Non-pigmented ciliary epithelial cell (primary cell): ENCODE results near the gene LUC7L3.
A peak's percentile ranks its signal among the peaks of the same experiment; 100 is the strongest.
"Not testable (repeated sequence)": the region's sequence is repeated elsewhere in the genome, so short reads cannot be mapped to it uniquely, and the experiment has no call there.

Source experiments
- DNase-seq: peaks from one replicate; pipeline ENCODE4 v3.0.0-alpha.2; 2010; ENCODE audit warnings: low read depth

LUC7L3 gene

DNA sequence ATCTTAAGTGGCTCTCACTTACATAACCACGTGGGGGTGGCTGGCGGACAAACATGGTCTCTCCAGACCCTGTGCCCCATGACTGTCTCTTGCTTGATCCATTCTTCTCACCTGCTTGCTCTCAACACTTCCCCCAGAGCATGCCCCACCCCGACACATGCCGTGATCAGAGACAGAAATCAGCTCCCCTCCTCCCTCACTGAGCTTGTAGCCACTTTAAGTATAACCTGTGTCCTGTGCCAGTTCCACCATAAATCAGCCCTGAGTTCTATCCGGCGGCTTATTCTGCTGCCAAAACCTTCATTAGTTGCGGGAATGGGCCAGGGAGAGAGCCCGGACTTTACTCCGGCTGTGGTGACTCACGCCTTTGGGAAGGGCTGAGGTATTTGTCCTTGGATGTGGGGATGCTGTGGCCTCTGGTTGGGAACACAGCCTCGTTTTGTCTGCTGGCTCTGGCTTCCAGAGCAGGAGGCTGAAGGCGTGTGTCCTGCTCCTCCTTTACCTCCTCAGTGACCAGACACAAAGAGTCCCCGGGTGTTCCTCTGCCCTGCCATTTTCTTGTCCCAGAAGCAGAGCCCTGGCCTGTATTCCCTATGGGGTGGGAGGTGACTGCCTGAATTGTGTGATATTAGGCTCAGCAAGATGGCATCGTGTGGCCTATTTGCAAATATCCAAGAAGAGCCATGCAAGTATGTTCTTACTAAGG, 32.8 kb upstream of the LUC7L3 start:
- DNase-seq, result no peak

DNA sequence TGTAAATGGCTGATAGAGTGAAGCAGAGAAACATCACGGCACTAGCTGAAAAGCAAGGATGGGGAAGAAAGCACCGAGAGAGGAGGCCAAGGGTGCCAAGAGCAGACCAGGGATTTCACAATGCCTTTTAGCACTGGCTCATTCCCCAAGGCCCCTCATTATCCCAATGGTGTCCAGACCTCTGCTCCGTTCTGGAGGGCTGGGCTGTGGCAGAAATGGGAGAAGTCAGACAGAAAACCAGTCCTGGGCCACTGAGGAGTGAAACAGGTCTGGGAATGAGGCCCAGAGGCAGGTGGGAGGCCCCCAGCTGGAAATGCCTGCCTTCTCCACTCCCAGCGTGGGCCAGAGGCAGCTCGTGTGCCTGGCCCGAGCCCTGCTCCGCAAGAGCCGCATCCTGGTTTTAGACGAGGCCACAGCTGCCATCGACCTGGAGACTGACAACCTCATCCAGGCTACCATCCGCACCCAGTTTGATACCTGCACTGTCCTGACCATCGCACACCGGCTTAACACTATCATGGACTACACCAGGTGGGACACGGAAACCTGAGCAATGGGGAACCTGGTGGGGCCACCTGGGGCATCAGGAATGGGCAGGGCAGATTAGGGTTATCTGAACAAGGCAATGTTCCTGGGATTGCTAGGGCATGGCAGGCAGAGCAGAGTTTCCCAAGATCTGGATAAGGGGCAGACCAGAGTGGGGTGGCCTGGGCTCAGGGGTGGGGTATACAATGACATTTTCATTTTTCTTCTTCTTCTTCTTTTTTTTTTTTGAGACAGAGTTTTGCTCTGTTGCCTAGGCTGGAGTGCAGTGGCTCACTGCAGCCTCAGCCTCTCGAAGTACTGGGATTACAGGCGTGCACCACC, 32.0 kb upstream of the LUC7L3 start:
- DNase-seq, result no peak

DNA sequence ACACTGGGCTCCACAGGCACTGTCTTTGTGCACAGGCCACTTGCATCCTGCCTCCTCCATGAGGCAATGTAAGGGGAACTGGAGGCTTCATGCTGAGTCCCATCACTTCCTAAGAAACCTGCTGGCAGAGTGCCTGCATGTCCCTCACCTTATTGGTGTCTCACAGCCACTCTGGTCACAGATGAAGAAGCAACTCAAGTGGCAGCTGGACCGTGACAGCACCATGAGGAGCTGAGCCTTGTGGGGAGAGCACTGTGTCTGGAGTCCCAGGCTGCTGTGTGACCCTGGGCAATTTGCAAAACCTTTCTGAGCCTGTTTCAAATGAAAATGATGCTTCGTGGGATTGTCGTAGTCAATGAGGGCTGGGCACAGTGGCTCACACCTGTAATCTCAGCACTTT, 31.2 kb upstream of the LUC7L3 start:
- DNase-seq, result no peak

DNA sequence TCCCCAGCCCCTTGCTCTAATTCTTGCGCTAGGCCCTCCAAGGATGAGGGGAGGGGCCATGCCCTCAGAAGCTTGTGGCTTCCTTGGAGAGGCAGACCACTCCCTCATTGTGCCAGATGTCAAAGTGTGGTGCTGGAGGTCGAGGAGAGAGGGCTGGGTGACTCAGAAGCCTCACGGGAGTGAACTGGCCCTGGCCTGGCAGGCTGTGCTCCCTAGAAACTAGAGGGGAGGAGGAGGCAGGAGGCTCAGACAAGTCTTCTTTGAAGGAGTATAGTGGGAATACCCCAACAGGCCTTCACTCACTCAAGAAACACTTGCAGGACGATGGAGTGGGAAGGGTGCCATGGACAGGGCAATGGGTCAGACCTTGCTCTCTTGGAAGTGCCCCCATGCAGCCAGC, 30.2 kb upstream of the LUC7L3 start:
- no peak for DNase-seq

DNA sequence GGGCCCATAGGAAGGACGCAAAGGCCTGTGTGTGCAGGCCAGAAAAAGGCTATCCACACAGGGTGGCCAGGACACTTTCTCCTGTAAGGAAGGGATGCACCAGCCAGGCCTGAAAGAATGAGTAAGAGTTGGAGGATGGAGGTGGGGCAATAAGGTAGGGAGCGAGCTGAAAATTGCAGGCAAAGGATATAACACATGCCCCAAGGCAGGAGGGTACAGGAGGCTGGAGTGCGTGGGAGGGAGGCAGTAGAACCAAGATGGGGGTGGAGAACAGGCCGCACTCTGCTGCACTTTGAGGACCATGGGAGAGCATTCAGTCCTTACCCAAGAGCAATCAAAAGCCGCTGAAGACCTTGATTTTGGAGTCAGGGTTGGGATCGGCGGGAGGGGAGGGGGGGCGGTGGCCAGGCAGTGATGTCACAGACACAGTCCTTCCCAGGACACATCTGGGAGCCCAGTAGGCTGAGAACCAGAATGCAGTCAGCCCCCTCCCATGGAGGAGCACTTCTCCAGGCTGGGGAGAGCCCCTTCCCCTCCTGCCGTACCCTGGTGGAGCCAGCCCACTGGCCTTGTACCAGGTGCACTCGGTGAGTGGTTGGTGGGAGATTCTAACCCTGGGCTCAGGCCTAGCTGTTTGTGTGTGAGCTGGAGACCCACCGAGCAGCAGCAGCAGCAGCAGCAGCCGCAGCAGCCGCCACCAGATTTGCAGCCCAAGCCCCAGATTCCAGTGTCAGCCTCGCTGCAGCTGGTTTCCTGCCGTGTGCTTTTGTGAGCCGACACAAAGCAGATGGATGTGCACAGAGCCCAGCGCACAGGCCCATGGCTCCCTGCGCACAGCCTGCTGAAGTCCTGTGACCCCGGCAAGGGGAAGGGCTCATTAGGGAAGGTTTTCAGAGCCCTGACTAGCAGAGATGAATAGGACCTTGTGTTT, 29.2 kb upstream of the LUC7L3 start:
- no peak for DNase-seq

DNA sequence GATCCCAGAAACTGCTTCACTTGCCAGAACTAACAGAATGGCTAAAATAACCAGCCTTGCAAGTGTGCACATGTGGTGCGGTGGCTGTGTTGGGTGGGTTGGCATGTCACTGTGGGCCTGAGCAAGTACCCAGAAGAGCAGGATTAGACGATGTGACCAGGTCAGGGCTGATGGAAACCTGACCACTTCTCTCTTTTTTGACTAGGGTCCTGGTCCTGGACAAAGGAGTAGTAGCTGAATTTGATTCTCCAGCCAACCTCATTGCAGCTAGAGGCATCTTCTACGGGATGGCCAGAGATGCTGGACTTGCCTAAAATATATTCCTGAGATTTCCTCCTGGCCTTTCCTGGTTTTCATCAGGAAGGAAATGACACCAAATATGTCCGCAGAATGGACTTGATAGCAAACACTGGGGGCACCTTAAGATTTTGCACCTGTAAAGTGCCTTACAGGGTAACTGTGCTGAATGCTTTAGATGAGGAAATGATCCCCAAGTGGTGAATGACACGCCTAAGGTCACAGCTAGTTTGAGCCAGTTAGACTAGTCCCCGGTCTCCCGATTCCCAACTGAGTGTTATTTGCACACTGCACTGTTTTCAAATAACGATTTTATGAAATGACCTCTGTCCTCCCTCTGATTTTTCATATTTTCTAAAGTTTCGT, 28.4 kb upstream of the LUC7L3 start:
- no peak for DNase-seq

DNA sequence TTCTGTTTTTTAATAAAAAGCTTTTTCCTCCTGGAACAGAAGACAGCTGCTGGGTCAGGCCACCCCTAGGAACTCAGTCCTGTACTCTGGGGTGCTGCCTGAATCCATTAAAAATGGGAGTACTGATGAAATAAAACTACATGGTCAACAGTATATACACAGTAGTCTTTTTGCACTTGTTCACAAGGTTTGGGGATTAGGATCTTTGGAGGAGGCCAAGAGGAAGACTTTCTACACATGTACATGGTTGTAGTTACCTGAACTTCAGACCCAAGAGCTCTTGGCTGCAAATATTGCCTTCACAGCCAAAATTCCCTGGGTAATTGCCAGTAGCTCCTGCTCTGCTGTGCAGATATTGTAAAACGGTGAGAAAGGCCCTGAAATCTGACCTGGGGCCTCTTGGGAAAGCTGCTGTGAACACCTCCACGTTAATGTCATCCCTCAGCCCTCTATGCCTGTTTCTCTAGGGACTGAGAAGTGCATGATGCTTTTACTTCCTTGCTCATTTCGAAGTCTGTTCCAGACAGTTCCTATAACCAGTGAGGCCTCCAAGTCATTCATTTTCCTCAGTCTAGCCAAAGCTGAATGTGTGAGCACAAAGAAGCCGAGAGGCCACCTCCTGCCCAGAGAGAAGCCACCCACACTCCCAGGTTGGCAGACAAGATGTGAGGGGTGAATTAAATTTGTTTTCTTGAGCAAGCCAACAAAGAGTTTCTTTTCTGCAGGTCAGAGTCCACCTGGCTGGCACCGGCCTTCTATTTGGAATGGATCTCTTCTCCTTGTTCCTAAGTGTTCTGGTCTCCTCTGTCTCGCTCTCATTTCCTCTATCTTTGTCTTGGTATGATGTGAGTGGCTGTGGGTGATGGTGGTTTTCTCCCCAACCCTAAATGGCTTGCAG, 27.6 kb upstream of the LUC7L3 start:
- DNase-seq, result no peak

DNA sequence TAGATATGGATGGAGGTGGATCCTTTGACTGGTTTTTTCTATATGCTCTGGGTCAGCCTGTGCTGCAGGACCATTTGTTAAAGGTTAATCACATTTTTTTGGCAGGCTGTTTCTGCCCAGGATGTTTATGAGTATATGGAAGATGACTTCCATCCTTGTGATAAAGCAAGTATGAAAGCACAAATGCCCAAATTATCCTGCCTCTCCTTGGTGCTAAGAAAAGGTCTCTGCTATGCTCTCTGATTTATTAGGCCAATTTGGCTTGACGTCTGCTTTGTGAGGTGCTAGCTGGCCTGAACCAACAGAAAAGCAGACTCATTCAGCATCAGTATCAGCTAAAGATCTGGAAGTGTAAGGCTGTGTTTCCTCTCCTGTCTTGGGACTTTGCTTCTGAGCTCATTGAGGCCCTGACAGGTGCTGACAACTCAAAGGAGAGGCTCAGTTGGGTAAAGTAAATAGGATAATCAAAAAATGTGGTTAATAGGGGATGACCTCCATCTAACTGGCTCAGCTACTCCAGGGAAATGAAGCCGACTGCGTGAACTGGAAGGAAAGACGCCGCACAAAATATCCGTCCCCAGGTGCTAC, 26.9 kb upstream of the LUC7L3 start:
- no peak for DNase-seq

DNA sequence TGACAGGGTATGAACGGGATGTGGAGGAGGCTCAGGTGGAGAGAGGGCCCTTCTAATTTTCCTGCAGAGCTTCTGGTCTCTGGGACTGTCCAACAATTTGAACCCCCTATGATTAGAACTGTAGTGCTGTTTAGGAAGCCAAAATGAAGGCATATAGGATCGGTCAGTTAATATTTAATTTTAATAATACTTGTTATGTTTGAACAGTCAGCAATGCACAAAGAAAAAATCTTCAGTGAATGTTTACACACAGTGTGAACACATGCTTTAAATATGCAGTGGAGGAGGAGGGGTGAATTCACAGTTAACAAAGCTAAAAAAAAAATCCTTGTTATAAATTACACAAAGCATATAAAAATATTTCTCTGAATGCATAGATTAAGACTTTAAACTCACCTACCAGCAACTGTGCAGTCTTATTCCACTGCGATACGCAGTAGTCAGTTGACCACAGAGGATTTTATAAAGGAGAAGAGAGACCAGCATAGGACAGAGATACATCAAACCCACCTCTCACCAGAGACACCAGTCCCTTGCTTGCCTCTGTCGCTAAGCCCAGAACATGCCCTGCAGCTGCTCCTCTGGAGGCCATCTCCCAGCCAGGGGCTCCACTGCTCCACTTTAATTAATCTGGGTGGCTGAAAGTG, 26.2 kb upstream of the LUC7L3 start:
- DNase-seq, result no peak

DNA sequence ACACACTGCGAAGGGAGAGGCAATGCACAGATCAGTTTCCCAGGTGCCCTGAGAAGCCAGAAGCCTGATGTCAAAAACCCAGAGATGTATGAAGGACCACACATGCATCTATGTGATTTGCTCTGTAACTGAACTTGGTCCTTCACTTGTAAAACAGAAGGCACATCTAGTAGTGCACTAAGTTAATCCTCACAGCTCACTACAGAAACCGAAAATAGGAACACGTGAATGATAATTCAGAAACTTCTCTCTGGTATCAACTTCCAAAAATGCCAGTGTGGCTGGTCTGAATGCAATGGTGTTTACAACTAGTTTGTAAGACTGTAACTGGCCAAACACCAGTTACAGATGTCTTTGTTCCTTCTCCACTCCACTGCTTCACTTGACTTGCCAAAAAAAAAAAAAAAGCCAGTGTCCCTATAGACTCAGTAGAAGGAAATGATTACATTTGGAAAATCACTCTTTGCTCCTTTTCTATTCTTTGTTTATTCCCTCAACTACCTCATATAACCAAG, 23.0 kb upstream of the LUC7L3 start:
- no peak for DNase-seq

DNA sequence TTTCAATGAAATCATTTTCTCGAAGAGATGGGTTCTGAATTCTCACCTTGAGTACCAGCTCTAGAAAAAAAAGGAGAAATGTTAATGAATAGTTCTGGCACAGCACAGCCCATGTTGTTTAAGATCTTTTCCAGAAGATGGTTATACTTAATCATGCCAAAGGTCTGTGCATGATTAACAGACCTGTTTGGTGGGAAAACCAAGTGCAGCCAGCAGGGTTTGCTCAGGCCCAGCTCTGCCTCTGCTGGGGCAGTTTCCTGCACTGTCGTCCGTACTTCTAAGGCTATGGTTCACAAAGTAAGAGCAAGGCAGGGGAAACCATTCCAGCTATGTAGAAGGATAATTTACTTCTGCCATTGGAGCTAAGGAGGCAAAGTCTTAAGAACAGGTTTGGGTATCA, 22.3 kb upstream of the LUC7L3 start:
- DNase-seq, result no peak

DNA sequence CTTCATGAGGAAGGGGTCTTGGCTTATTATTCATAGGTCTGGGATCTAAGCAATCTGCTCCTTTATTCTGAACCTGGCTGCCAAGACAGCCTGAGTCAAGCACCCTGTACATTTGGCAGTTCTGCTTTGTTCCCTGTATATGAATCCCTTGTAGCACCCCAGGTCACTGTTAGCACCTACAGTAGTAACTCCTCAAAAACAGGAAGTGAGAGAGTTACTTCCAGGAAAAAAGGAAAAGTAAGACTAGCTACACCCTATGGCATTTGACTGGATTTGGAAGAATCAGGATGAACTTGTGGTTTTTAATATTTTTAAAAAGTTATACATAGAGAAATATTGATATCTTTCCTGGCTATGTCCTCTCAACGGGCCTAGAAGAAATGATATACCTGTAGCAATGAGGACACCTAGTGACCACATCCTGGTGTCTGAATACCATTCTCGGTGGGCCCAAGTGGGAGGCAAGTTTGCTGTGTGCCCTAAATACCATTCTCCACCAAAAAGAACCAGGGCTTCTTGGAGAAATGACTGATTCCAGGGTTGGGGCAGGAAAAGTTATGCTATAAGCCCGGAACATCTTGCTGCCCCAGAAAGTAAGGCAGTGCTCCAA, 21.6 kb upstream of the LUC7L3 start:
- DNase-seq, result no peak

DNA sequence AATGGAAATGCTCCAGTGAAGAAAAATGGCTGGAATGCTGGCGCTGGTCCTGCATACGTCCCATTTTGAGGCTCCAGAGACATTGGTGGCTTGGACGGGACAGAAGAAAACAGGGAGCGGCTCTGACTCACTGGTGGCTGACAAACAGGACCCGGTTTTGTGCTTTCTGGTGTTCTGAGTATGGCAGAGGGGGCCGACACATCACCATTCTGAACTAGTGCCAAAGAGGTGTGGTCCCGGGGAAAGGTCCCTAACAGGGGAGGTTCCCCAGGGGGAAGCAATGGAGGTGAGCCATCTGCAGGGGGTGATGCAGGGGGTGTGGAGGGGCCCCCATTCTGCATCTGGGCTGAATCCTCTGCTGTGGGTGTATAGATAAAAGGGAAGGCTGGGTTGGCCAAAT, 20.0 kb upstream of the LUC7L3 start:
- DNase-seq, result no peak

DNA sequence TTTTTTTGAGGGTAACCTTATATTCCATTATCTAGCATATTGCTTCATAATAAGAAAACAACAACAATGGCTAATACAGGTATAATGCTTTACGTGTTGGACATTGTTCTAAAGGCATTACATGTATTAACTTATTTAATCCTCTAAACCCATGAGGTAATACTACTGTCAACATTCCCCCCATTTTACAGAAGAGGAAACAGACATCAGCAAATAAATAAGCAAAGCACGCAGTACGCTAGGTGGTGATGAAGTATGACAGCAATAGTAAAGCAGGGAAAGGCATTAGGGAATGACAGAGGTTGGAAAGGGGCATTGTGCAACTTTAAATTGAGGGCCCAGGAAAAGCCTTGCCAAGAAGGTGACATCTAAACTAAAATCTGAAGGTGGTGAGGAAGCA, 16.2 kb upstream of the LUC7L3 start:
- DNase-seq, result no peak

DNA sequence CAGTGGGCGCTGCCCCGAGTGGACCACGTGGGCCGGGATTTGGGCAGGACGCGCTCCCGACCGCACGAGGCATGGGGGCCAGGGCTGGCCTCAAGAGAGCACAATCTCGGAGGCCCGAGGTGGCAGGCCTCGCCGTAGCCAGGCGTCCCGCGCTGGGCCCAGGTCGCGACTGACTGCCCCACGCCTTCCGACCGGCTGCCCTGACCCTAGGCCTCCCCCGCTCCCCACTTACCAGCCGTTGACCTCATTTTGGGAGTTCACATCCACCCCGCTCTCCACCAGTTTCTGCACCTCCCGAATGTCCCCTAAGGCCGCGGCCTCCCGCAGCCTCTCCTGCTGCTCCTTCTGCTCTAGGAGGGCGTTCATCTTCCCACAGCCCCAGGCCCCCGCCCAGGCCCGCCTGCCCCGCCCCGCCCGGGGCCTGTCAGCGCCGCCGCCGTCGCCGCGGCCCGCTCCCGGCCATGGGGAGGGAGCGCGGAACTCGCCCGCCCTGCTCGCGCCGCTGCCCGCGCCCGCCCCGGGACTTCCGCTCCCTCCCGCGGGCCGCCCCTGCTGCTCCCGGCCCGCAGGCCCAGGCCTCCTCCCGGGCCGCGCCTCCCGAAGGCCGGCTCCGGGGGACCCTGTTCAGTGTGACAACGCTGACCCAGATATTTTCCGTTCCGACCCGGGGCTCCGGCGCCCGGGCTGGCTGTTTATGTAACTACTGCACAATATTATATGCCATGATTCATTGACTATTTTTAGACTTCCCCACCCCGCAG, 11.9 kb upstream of the LUC7L3 start, which contains the start of gene ANKRD40:
Gene ANKRD40, minus strand, starts transcription at position 626 of the 761 bp plus-strand sequence. Its CDS starts 260 bp downstream, at position 366.
- peak; percentile 63 for DNase-seq

DNA sequence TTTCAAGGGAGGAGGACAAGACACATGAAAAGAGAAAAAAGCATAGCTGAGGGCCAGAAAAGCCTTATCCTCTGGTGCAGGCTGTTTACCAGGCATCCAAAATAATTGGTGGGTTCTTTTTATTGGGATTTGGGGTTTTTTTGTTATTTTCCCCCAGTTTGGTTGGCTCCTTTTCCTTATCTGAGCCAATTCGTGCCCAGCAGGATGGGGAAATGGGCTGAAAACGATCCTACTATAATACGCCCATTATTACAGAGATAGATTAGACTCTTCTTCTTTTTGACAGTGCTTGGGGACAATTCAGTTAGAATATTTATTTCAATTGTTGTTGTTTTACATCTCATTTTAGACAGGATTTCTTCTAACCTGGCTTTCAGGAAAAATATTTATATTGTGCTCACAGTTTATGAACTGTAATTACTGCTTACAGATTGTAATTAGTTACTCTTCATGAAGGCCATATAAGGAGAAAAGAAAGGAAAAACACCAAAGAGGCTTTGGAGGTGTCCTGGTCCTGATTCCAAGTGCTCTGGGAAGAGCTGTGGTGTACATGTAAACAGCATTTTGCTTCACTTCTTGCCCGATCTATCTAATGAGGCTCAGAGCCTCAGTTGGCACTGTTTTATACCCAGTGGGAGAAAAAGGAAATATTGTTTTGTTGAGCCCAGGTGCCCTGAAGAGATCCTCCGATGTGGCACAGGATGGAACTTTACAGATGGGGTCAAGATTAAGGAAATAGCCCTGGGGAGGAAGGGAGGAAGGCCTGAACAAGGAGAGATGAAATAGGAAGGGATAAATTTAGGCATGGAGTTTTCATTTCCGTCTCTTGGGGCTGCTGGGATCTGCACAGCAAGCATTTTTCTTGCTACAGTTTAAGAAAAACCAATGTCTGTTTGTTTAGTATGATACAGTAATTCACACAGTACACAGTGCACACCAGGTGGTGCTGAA, 11.1 kb upstream of the LUC7L3 start:
- no peak for DNase-seq

DNA sequence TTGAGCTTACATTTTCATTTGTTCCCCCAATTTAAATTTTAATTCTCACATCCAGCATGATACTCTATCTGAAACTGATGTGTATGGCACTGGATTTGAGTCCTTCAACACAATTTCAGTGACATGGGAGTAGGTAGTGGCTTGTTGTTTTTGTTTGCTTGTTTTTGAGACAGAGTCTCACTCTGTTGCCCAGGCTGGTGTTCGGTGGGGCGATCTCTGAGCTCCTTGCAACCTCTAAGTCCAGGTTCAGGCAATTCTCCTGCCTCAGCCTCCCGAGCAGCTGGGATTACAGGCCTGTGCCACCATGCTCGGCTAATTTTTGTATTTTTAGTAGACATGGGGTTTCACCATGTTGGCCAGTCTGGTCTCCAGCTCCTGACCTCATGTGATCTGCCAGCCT, 10.3 kb upstream of the LUC7L3 start:
- DNase-seq, result not testable (repeated sequence)
